Measurements from ENCODE around the gene ASXL1. TPM values are rescaled to one million over a fixed set of nuclear protein-coding genes. Genes with fewer than 3 reads are reported as not detected.

Gene ASXL1
- total RNA-seq, 1 experiment from 2014 or later = 22.6 TPM

- DNase-seq (ENCODE audit: low read depth, low spot score) = no peak
- in situ Hi-C loops (cut with HindIII; ENCODE audit: low pct_unique_long_range_greater_than_20kb, low sequenced_read_pairs) = no loop called here
Measured at GRCh38 chr20:32427996-32428395, 69.9 kb downstream of the ASXL1 start.

- DNase-seq (ENCODE audit: low read depth, low spot score) = no peak
- in situ Hi-C loops (cut with HindIII; ENCODE audit: low pct_unique_long_range_greater_than_20kb, low sequenced_read_pairs) = no loop called here
Measured at GRCh38 chr20:32429343-32429742, 71.2 kb downstream of the ASXL1 start.

- in situ Hi-C loops (cut with HindIII; ENCODE audit: low pct_unique_long_range_greater_than_20kb, low sequenced_read_pairs) = no loop called here
- DNase-seq (ENCODE audit: low read depth, low spot score) = no peak
Measured at GRCh38 chr20:32429745-32430360, 71.7 kb downstream of the ASXL1 start.

- no peak for DNase-seq (ENCODE audit: low read depth, low spot score)
- in situ Hi-C loops (cut with HindIII; ENCODE audit: low pct_unique_long_range_greater_than_20kb, low sequenced_read_pairs) = no loop called here
Measured at GRCh38 chr20:32431457-32431856, 73.3 kb downstream of the ASXL1 start.

GRCh38 chr20:32432277-32432676 lies 74.1 kb downstream of the ASXL1 start:
- in situ Hi-C loops (cut with HindIII; ENCODE audit: low pct_unique_long_range_greater_than_20kb, low sequenced_read_pairs) = no loop called here
- DNase-seq (ENCODE audit: low read depth, low spot score) = no peak

GRCh38 chr20:32433311-32434021 lies 75.3 kb downstream of the ASXL1 start:
- DNase-seq (ENCODE audit: low read depth, low spot score) = no peak
- in situ Hi-C loops (cut with HindIII; ENCODE audit: low pct_unique_long_range_greater_than_20kb, low sequenced_read_pairs) = no loop called here

GRCh38 chr20:32434434-32434833 lies 76.3 kb downstream of the ASXL1 start:
- in situ Hi-C loops (cut with HindIII; ENCODE audit: low pct_unique_long_range_greater_than_20kb, low sequenced_read_pairs) = no loop called here
- no peak for DNase-seq (ENCODE audit: low read depth, low spot score)

- no peak for DNase-seq (ENCODE audit: low read depth, low spot score)
- in situ Hi-C loops (cut with HindIII; ENCODE audit: low pct_unique_long_range_greater_than_20kb, low sequenced_read_pairs) = no loop called here
Measured at GRCh38 chr20:32435449-32436107, 77.4 kb downstream of the ASXL1 start.

GRCh38 chr20:32436142-32436861 lies 78.2 kb downstream of the ASXL1 start:
- in situ Hi-C loops (cut with HindIII; ENCODE audit: low pct_unique_long_range_greater_than_20kb, low sequenced_read_pairs) = no loop called here
- no peak for DNase-seq (ENCODE audit: low read depth, low spot score)

- in situ Hi-C loops (cut with HindIII; ENCODE audit: low pct_unique_long_range_greater_than_20kb, low sequenced_read_pairs) = no loop called here
Measured at GRCh38 chr20:32436968-32437367, 78.8 kb downstream of the ASXL1 start.

GRCh38 chr20:32437391-32438074 lies 79.4 kb downstream of the ASXL1 start:
- in situ Hi-C loops (cut with HindIII; ENCODE audit: low pct_unique_long_range_greater_than_20kb, low sequenced_read_pairs) = no loop called here
- peak; percentile 24 for DNase-seq (ENCODE audit: low read depth, low spot score)

More at GRCh38 chr20:32436968-32437367, 78.8 kb downstream of the ASXL1 start:
- DNase-seq (ENCODE audit: low read depth, low spot score) = no peak

GRCh38 chr20:32438331-32438858 lies 80.3 kb downstream of the ASXL1 start:
- in situ Hi-C loops (cut with HindIII; ENCODE audit: low pct_unique_long_range_greater_than_20kb, low sequenced_read_pairs) = no loop called here

GRCh38 chr20:32439132-32439829 lies 81.2 kb downstream of the ASXL1 start:
- no peak for DNase-seq (ENCODE audit: low read depth, low spot score)
- in situ Hi-C loops (cut with HindIII; ENCODE audit: low pct_unique_long_range_greater_than_20kb, low sequenced_read_pairs) = no loop called here

More at GRCh38 chr20:32438331-32438858, 80.3 kb downstream of the ASXL1 start:
- no peak for DNase-seq (ENCODE audit: low read depth, low spot score)

GRCh38 chr20:32440069-32440757 lies 82.1 kb downstream of the ASXL1 start:
- DNase-seq (ENCODE audit: low read depth, low spot score) = no peak
- in situ Hi-C loops (cut with HindIII; ENCODE audit: low pct_unique_long_range_greater_than_20kb, low sequenced_read_pairs) = no loop called here

- in situ Hi-C loops (cut with HindIII; ENCODE audit: low pct_unique_long_range_greater_than_20kb, low sequenced_read_pairs) = no loop called here
- DNase-seq (ENCODE audit: low read depth, low spot score) = no peak
Measured at GRCh38 chr20:32440758-32441078, 82.6 kb downstream of the ASXL1 start.

- no peak for DNase-seq (ENCODE audit: low read depth, low spot score)
- in situ Hi-C loops (cut with HindIII; ENCODE audit: low pct_unique_long_range_greater_than_20kb, low sequenced_read_pairs) = no loop called here
Measured at GRCh38 chr20:32441638-32442037, 83.5 kb downstream of the ASXL1 start.

Measured in SK-MEL-5 (cell line).